DOHH2 (cell line): Measurements from ENCODE around the gene TMEM154.

ENCODE experiments used
- H3F3A ChIP-seq: fragments of 200-600 bp; sonication (generic), shearing (Covaris generic); 2 replicates; pipeline ENCODE4 v1.6.0; 2016; ENCODE audit warnings: antibody characterized with exemption, mild to moderate bottlenecking; ENCODE audit not compliant: control insufficient read depth, insufficient read depth
- H3K27ac ChIP-seq: fragments of 200-600 bp; sonication (generic); 2 replicates; pipeline ENCODE4 v1.5.1; 2014; ENCODE audit warnings: low read depth, mild to moderate bottlenecking, low read length, moderate library complexity
- H3K27me3 ChIP-seq: fragments of 200-600 bp; sonication (generic); 2 replicates; pipeline ENCODE4 v1.6.1; 2014; ENCODE audit warnings: mild to moderate bottlenecking, low read length, mixed read lengths; ENCODE audit not compliant: control insufficient read depth
- H3K36me3 ChIP-seq: fragments of 200-600 bp; sonication (generic); 2 replicates; pipeline ENCODE4 v1.6.1; 2014; ENCODE audit warnings: mild to moderate bottlenecking, low read length, moderate library complexity, mixed read lengths; ENCODE audit not compliant: control insufficient read depth
- H3K4me1 ChIP-seq: fragments of 200-600 bp; sonication (generic); 2 replicates; pipeline ENCODE4 v1.6.1; 2014; ENCODE audit warnings: mild to moderate bottlenecking, low read length, mixed read lengths; ENCODE audit not compliant: control insufficient read depth
- H3K4me2 ChIP-seq: fragments of 200-600 bp; sonication (generic); 2 replicates; pipeline ENCODE4 v1.6.0; 2014; ENCODE audit warnings: mild to moderate bottlenecking, low read length, moderate library complexity
- H3K4me3 ChIP-seq: fragments of 200-600 bp; sonication (generic); 2 replicates; pipeline ENCODE4 v1.5.1; 2014; ENCODE audit warnings: mild to moderate bottlenecking, low read length, mixed read lengths
- H3K79me2 ChIP-seq: fragments of 200-600 bp; sonication (generic); 2 replicates; pipeline ENCODE4 v1.6.1; 2014; ENCODE audit warnings: mild to moderate bottlenecking, low read length, mixed read lengths; ENCODE audit not compliant: control insufficient read depth
- H3K9me2 ChIP-seq: fragments of 200-600 bp; sonication (generic); replicated peaks from 2 replicates; pipeline ENCODE4 v1.6.1; 2014; ENCODE audit warnings: mild to moderate bottlenecking, low read length, mixed read lengths; ENCODE audit not compliant: control insufficient read depth
- H3K9me3 ChIP-seq: fragments of 200-600 bp; sonication (generic); 2 replicates; pipeline ENCODE4 v1.6.1; 2014; ENCODE audit warnings: antibody characterized with exemption, low read length, mixed read lengths; ENCODE audit not compliant: control insufficient read depth, insufficient read depth
- H4K20me1 ChIP-seq: fragments of 200-600 bp; sonication (generic); 2 replicates; pipeline ENCODE4 v1.6.0; 2014; ENCODE audit warnings: low read depth, mild to moderate bottlenecking, antibody characterized with exemption, low read length, moderate library complexity; ENCODE audit not compliant: control insufficient read depth, insufficient read depth
- CTCF ChIP-seq: fragments of 200-600 bp; sonication (generic); IDR thresholded peaks from one replicate; pipeline ENCODE4 v1.5.1; 2014; ENCODE audit warnings: antibody characterized with exemption, mild to moderate bottlenecking, low read depth, low read length; ENCODE audit not compliant: poor library complexity, severe bottlenecking
- EZH2phosphoT487 ChIP-seq: fragments of 200-600 bp; sonication (generic); IDR thresholded peaks from 2 replicates; pipeline ENCODE4 v1.6.1; 2017; ENCODE audit warnings: borderline replicate concordance, mild to moderate bottlenecking, antibody characterized with exemption, low read length, moderate library complexity, mixed read lengths

The TMEM154 gene

GRCh38 chr4:152719801-152720556 lies 40.2 kb upstream of the TMEM154 start:
- no peaks in the 10 kb centered on the region for H3K9me2 ChIP-seq

GRCh38 chr4:152719291-152719690 lies 39.5 kb upstream of the TMEM154 start:
- Histone ChIP-seq H3K4me3 (no peak overlapping the region), H3K27me3 (no peaks in the 10 kb centered on the region), H3K27ac (no peak overlapping the region), H3K4me1 (no peaks in the 10 kb centered on the region), H3K4me2 (no peak overlapping the region), H3K36me3 (no peaks in the 10 kb centered on the region), H3K79me2 (no peaks in the 10 kb centered on the region), H3K9me3 (no peaks in the 10 kb centered on the region), H3K9me2 (no peaks in the 10 kb centered on the region), H4K20me1 (no peaks in the 10 kb centered on the region), H3F3A (no peaks in the 10 kb centered on the region)
- TF ChIP-seq CTCF = no peak
- no peak for TF ChIP-seq EZH2phosphoT487

More at GRCh38 chr4:152719801-152720556, 40.2 kb upstream of the TMEM154 start:
- Histone ChIP-seq H3K4me1 (no peaks in the 10 kb centered on the region), H3K36me3 (no peaks in the 10 kb centered on the region), H3F3A (no peaks in the 10 kb centered on the region), H3K27ac (no peak overlapping the region), H3K4me3 (no peak overlapping the region), H3K27me3 (no peaks in the 10 kb centered on the region), H3K4me2 (no peak overlapping the region), H3K9me3 (no peaks in the 10 kb centered on the region), H3K79me2 (no peaks in the 10 kb centered on the region), H4K20me1 (no peaks in the 10 kb centered on the region)
- TF ChIP-seq EZH2phosphoT487 (no peak), CTCF (no peak)

GRCh38 chr4:152715076-152715475 lies 35.3 kb upstream of the TMEM154 start:
- no peaks in the 10 kb centered on the region for H3K9me2 ChIP-seq
- no peaks in the 10 kb centered on the region for H3K4me1 ChIP-seq
- H3F3A ChIP-seq = no peaks in the 10 kb centered on the region
- H3K4me3 ChIP-seq = no peak overlapping the region
- H3K9me3 ChIP-seq = no peaks in the 10 kb centered on the region
- H4K20me1 ChIP-seq = no peaks in the 10 kb centered on the region
- TF ChIP-seq CTCF (no peak), EZH2phosphoT487 (no peak)
- no peak overlapping the region for H3K4me2 ChIP-seq
- H3K27me3 ChIP-seq = no peaks in the 10 kb centered on the region
- no peaks in the 10 kb centered on the region for H3K79me2 ChIP-seq
- no peak overlapping the region for H3K27ac ChIP-seq
- no peaks in the 10 kb centered on the region for H3K36me3 ChIP-seq
